A549 treated with CpdA at 1 μM for 4 hours (cell line): ENCODE results near the gene GPRASP3. TPM values are rescaled to one million over a fixed set of nuclear protein-coding genes. Genes with fewer than 3 reads are reported as not detected.

Experiments used
- total RNA-seq: library from RNA; stranded (reverse); fragments of 200-300 nt; extraction: Qiagen RNA extraction; gene quantifications from 5 replicates; pipeline ENCODE4 v1.2.3, GENCODE V29; 2022; ENCODE audit warnings: low read depth

Gene GPRASP3, protein sequence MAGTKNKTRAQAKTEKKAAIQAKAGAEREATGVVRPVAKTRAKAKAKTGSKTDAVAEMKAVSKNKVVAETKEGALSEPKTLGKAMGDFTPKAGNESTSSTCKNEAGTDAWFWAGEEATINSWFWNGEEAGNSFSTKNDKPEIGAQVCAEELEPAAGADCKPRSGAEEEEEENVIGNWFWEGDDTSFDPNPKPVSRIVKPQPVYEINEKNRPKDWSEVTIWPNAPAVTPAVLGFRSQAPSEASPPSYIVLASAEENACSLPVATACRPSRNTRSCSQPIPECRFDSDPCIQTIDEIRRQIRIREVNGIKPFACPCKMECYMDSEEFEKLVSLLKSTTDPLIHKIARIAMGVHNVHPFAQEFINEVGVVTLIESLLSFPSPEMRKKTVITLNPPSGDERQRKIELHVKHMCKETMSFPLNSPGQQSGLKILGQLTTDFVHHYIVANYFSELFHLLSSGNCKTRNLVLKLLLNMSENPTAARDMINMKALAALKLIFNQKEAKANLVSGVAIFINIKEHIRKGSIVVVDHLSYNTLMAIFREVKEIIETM
- total RNA-seq, result 3.2 to 4.7 TPM (median 3.9 TPM) in 5 replicates

DNA sequence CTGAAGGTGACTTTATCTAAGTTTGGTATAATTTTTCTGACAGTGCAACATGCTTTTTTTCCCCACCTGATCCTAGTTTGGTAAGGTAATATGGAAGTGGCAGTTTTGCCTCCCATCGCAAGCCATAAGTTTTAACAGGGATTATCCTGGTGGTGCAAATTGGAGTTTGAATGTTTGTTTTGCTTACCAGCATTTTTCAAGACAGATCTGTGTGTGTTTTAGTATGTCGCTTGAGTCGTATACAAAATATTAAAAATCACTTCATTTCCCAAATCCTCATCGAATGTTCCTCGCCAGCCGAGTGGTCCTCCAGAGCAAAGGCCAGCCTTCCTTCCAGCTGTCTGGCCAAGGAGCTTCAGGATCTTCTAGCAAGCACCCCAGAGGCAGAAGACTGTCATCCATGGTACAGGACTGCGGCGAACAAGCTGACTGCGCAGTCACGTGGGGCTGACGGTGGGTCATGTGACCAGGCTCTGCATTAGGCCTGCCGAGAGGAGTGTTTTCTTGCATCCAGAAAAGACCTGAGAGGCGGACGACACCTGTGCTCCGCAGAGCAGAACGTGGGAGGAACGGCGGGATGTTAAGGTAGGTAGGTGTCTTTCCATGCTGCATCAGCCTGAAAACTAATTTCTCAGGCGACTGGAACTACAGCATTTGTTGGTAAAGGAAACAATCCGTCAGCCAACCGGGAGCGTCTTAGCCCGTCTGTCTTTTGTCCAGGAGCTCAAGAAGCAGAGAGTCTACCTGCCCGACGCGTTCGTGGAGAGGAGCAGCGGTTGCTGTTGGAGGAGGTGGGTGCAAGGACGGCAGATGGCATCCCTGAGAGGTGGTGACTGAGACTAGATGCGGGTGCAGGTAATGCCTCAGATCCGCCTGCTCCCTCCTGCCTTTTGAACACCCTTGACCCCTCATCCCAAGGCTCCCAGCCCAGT is at the start of gene GPRASP3:
Gene GPRASP3, plus strand, starts transcription at position 507 of the 932 bp plus-strand sequence. CDS start 28,253 bp downstream, outside the sequence.

DNA sequence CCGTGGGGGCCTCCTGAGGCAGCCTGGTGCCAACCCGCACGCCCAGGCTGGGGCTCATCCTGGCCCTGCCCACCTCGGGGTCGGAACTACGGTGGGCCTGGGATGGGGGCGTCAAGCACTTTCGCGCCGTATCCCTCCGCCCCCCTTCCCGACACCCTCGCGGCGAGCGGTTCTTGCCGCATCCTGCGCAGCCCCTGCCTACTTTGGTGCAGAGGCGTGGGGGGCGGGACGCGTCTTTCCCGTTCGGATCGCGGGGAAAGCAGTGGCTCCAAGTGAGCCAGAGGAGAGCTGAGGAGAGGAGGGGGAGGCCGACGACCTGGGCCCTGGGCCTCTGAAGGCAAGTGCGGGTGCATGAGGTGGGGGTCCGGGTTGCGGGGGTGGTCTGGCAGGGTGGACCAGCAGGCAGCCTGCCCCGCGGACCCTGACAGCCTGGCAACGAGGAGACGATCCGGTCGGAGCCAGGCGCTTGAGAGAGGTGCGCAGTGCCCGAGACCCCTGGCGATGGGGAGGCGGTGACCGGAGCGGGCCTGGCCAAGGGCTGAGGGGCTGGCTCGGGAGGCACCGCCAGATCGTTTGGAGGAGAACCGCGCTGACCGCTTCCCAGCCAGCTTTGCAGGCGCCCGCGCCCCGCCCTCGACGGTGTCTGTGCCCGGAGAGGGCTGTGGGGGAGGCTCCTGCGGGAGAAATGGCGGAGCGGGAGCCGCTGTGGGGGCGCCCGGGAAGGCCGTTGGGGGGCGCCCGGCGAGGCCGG is 8.2 kb upstream of the GPRASP3 start, which contains the start of gene GPRASP2:
Gene GPRASP2, plus strand, starts transcription at position 233 of the 751 bp plus-strand sequence. CDS start 2,422 bp downstream, outside the sequence.

Other genes with a start within 250 kb of the GPRASP3 start
- not detected in 5 replicates for gene TCP11X2, start 248.9 kb upstream of the GPRASP3 start, total RNA-seq
- 0.55 to 0.66 TPM (median 0.61 TPM) in 5 replicates for gene TMSB15A, start 204.0 kb upstream of the GPRASP3 start, total RNA-seq
- gene ARMCX5, start 121.2 kb upstream of the GPRASP3 start, total RNA-seq, result 7.5 to 13.8 TPM (median 9.2 TPM) in 5 replicates
- gene GPRASP1, start 69.3 kb upstream of the GPRASP3 start, total RNA-seq, result 0.29 to 0.47 TPM (median 0.37 TPM) in 5 replicates
- 4.7 to 7.2 TPM (median 6.9 TPM) in 5 replicates for gene GPRASP2, start 8.3 kb upstream of the GPRASP3 start, total RNA-seq
- gene RAB40AL, start 216.5 kb downstream of the GPRASP3 start, total RNA-seq, result 0.09 to 0.26 TPM in 2 of 5 replicates, not detected in the others